GM21737 (cell line): ENCODE data around the gene DHODH.

Experiments
- ATAC-seq: cut with Tn5 transposase; IDR thresholded peaks from one replicate; pipeline ENCODE4 v1.9.1; 2021; ENCODE audit warnings: mild to moderate bottlenecking, moderate library complexity; ENCODE audit not compliant: unreplicated experiment

The DHODH gene

GRCh38 chr16:72013389-72013788, 4.8 kb downstream of the DHODH start:
- ATAC-seq: no peak

- no peak for ATAC-seq
Measured at GRCh38 chr16:72013888-72014581, 5.5 kb downstream of the DHODH start.

GRCh38 chr16:72014675-72015074, 6.1 kb downstream of the DHODH start:
- no peak for ATAC-seq

- ATAC-seq: no peak
Measured at GRCh38 chr16:72015124-72015523, 6.6 kb downstream of the DHODH start.

GRCh38 chr16:72018470-72018869, 9.9 kb downstream of the DHODH start:
- no peak for ATAC-seq

- no peak for ATAC-seq
Measured at GRCh38 chr16:72021043-72021442, 12.5 kb downstream of the DHODH start.

- ATAC-seq: no peak
Measured at GRCh38 chr16:72022127-72022526, 13.6 kb downstream of the DHODH start.

GRCh38 chr16:72023962-72024361, 15.4 kb downstream of the DHODH start:
- no peak for ATAC-seq

GRCh38 chr16:72024862-72025382, 16.4 kb downstream of the DHODH start:
- no peak for ATAC-seq

GRCh38 chr16:72025404-72026114, 17.0 kb downstream of the DHODH start:
- ATAC-seq: no peak

- no peak for ATAC-seq
Measured at GRCh38 chr16:72027669-72028378, 19.3 kb downstream of the DHODH start.

GRCh38 chr16:72029567-72030271, 21.2 kb downstream of the DHODH start:
- ATAC-seq: no peak

GRCh38 chr16:72033437-72033836, 24.9 kb downstream of the DHODH start:
- no peak for ATAC-seq

- ATAC-seq: no peak
Measured at GRCh38 chr16:72036098-72036497, 27.6 kb downstream of the DHODH start.

GRCh38 chr16:72042157-72042660, 33.7 kb downstream of the DHODH start:
- no peak for ATAC-seq

GRCh38 chr16:72043058-72043457, 34.5 kb downstream of the DHODH start:
- ATAC-seq: no peak

GRCh38 chr16:72043539-72043938, 35.0 kb downstream of the DHODH start:
- ATAC-seq: no peak

- ATAC-seq: no peak
Measured at GRCh38 chr16:72044296-72044695, 35.8 kb downstream of the DHODH start.

- ATAC-seq: no peak
Measured at GRCh38 chr16:72044825-72045359, 36.3 kb downstream of the DHODH start.

- ATAC-seq: no peak
Measured at GRCh38 chr16:72049110-72049509, 40.6 kb downstream of the DHODH start.
